WERI-Rb-1 (cell line): ENCODE results near the gene RMND5A.
A peak's percentile ranks its signal among the peaks of the same experiment; 100 is the strongest.

Source experiments
- DNase-seq: peaks from one replicate; pipeline ENCODE4 v3.0.0-alpha.2; 2020
- H3K27ac ChIP-seq: fragments of 250-450 bp; sonication (Bioruptor Pico); 2 replicates; pipeline ENCODE4 v1.5.1; 2020; ENCODE audit warnings: mild to moderate bottlenecking, moderate library complexity
- H3K27me3 ChIP-seq: fragments of 250-450 bp; sonication (Bioruptor Pico); 2 replicates; pipeline ENCODE4 v1.5.1; 2021; ENCODE audit warnings: mild to moderate bottlenecking, low read depth, moderate library complexity; ENCODE audit not compliant: insufficient read depth, severe bottlenecking
- H3K36me3 ChIP-seq: fragments of 250-450 bp; sonication (Bioruptor Pico); 2 replicates; pipeline ENCODE4 v1.5.1; 2020; ENCODE audit warnings: mild to moderate bottlenecking, moderate library complexity
- H3K4me3 ChIP-seq: 2 replicates; pipeline ENCODE4 v1.5.1; 2011; ENCODE audit warnings: low read depth, mild to moderate bottlenecking, control low read depth, low read length
- H3K9me3 ChIP-seq: fragments of 250-450 bp; sonication (Bioruptor Pico); 2 replicates; pipeline ENCODE4 v1.5.1; 2021; ENCODE audit warnings: mild to moderate bottlenecking, moderate library complexity; ENCODE audit not compliant: severe bottlenecking
- TF ChIP-seq, protein P1 (sequence below): IDR thresholded peaks from 2 replicates; pipeline ENCODE4 v1.5.1; 2011; ENCODE audit warnings: low read depth, mild to moderate bottlenecking, control low read depth, inconsistent platforms, low read length

Gene RMND5A

DNA sequence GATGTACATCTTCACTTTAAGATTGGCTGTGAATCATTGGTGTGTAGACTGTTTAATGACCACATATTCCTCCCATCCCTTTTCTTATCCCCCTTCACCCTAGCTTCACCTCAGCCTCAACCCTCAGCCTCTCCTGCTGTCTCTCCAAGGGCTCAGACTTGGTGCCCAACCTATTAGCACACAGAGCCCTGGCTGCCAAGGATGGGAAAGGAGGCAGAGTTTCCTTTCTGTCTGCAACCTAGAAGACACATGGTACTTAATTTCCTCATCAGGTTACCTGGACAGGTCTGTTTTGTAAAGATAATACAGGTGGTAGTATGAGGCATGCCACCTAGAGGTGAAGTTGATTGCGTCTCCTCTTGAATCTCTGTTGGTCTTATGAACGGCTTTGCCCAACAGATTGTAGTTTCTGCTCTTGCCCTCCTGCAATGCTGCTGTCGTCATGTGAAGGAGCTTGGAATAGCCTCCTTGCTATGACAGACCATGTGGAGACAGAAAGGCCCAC is 44.5 kb upstream of the RMND5A start:
- H3K27ac ChIP-seq: no peak overlapping the region
- TF ChIP-seq, protein P1, sequence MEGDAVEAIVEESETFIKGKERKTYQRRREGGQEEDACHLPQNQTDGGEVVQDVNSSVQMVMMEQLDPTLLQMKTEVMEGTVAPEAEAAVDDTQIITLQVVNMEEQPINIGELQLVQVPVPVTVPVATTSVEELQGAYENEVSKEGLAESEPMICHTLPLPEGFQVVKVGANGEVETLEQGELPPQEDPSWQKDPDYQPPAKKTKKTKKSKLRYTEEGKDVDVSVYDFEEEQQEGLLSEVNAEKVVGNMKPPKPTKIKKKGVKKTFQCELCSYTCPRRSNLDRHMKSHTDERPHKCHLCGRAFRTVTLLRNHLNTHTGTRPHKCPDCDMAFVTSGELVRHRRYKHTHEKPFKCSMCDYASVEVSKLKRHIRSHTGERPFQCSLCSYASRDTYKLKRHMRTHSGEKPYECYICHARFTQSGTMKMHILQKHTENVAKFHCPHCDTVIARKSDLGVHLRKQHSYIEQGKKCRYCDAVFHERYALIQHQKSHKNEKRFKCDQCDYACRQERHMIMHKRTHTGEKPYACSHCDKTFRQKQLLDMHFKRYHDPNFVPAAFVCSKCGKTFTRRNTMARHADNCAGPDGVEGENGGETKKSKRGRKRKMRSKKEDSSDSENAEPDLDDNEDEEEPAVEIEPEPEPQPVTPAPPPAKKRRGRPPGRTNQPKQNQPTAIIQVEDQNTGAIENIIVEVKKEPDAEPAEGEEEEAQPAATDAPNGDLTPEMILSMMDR: peak; percentile 49
- no peak for DNase-seq
- no peaks in the 10 kb centered on the region for H3K36me3 ChIP-seq
- H3K9me3 ChIP-seq: no peaks in the 10 kb centered on the region
- H3K27me3 ChIP-seq: no peaks in the 10 kb centered on the region
- H3K4me3 ChIP-seq: no peak overlapping the region

DNA sequence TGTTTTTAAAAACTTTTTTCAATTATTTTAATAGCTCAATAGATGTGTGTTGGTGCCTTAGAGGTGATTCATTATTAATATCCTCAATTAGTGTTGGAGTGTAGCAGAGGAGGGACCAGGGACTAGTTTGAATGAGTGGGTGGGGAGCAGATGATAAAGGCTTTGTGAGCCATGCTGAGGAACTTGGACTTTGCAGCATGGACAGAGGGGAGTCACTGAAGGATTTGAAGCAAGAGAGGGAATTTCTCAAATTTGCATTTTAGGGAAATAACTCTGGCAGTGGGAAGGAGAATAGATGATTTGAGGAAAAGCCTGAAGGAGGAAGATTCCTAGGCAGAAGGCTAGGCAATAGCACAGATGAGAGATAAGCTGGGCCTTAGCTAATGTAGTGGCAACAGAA is 42.3 kb upstream of the RMND5A start:
- Histone ChIP-seq H3K27ac (no peak overlapping the region), H3K9me3 (no peaks in the 10 kb centered on the region), H3K36me3 (no peaks in the 10 kb centered on the region), H3K27me3 (no peaks in the 10 kb centered on the region), H3K4me3 (no peak overlapping the region)
- TF ChIP-seq, protein P1: no peak
- DNase-seq: no peak

DNA sequence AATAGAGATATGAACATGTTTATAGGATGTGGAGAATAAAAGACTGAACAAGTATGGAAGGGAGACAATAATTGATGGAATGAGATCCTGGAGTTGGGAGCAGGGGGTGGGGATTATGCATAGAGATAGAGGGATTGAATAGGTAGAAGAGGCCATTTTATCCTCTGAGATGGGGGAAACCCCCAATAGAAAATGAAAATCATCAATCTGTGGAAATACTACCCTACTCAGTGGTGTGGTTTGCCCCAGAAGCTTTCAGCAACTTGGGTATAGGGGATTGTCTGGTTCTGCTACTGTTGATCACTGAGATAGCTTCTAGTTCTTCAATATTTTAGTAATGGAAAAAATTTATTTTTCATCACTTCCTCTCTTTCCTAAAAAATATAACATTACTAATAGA is 41.1 kb upstream of the RMND5A start:
- Histone ChIP-seq H3K27ac (no peak overlapping the region), H3K4me3 (no peak overlapping the region), H3K9me3 (no peaks in the 10 kb centered on the region), H3K36me3 (no peaks in the 10 kb centered on the region), H3K27me3 (no peaks in the 10 kb centered on the region)
- DNase-seq: no peak
- TF ChIP-seq, protein P1: no peak

DNA sequence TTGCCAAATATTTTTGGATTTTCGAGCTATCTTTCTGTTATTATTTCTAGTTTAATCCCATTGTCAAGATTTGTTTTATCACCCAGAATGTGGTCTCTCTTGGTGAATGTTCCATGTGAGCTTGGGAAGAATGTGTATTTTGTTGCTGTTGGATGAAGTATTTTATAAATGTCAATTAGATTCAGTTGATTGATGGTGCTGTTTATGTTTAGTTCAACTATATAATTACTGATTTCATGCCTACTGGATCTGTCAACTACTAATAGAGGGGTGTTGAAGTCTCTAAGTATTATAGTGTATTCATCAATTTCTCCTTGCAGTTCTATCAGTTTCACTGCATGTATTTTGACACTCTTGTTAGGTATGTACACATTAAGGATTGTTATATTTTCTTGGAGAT is 34.7 kb upstream of the RMND5A start:
- no peaks in the 10 kb centered on the region for H3K36me3 ChIP-seq
- no peaks in the 10 kb centered on the region for H3K9me3 ChIP-seq
- TF ChIP-seq, protein P1: no peak
- no peaks in the 10 kb centered on the region for H3K27me3 ChIP-seq
- H3K27ac ChIP-seq: no peak overlapping the region
- no peak for DNase-seq
- H3K4me3 ChIP-seq: no peak overlapping the region

DNA sequence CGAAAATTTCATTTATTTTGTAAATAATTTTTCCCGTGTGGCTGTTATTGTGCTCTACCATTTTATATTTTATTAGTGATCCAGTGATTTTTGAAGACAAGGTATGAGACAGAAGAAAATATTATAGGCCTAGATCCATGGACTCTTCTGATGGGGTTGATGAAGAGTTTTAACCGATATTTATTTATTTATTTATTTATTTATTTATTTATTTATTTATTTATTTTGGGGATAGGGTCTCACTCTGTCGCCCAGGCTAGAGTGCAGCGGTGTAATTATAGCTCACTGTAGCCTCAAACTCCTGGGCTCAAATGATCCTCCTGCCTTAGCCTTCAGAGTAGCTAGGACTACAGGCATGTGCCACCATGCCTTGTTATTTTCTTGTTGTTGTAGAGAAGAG is 33.6 kb upstream of the RMND5A start:
- no peaks in the 10 kb centered on the region for H3K9me3 ChIP-seq
- TF ChIP-seq, protein P1: no peak
- H3K27me3 ChIP-seq: no peaks in the 10 kb centered on the region
- no peak for DNase-seq
- no peak overlapping the region for H3K27ac ChIP-seq
- H3K36me3 ChIP-seq: no peaks in the 10 kb centered on the region
- no peak overlapping the region for H3K4me3 ChIP-seq

DNA sequence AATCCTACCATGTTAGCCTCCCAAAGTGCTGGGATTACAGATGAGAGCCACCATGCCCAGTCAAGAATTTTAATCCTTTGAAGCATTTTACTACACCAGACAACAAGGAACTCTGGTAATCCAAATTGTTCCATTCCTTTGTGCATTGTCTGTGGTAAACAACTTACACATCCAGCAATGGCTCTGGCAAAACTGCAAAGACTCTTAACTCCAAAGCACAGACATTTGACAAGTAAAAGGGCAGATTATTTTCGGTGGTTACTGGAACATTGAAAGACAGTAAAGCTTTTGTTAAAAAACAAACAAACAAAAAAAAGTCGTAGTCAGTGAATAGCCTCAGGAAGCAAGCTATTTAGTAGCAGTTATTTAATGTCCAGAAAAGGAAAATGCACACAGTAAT is 33.2 kb upstream of the RMND5A start:
- DNase-seq: no peak

More for the DNA sequence above, 33.2 kb upstream of the RMND5A start:
- Histone ChIP-seq H3K27me3 (no peaks in the 10 kb centered on the region), H3K36me3 (no peaks in the 10 kb centered on the region), H3K9me3 (no peaks in the 10 kb centered on the region), H3K4me3 (no peak overlapping the region), H3K27ac (no peak overlapping the region)
- TF ChIP-seq, protein P1: no peak
